Urinary bladder (tissue), 4 donors: ENCODE results near the gene NSMCE4A. TPM values are rescaled to one million over a fixed set of nuclear protein-coding genes. Genes with fewer than 3 reads are reported as not detected.
A peak's percentile ranks its signal among the peaks of the same experiment; 100 is the strongest.
"Not testable (repeated sequence)": the region's sequence is repeated elsewhere in the genome, so short reads cannot be mapped to it uniquely, and the experiment has no call there.

Experiments used
- DNase-seq: peaks from one replicate; pipeline ENCODE4 v3.0.0-alpha.2; 2015; ENCODE audit errors: extremely low spot score
- H3K27ac ChIP-seq: one replicate; pipeline ENCODE4 v1.5.1; 2013; ENCODE audit warnings: low read depth, mild to moderate bottlenecking, moderate library complexity
- H3K36me3 ChIP-seq: one replicate; pipeline ENCODE4 v1.6.1; 2013; ENCODE audit warnings: mild to moderate bottlenecking, moderate library complexity; ENCODE audit not compliant: insufficient read depth
- H3K4me1 ChIP-seq: one replicate; pipeline ENCODE4 v1.6.1; 2013; ENCODE audit warnings: mild to moderate bottlenecking, moderate library complexity; ENCODE audit not compliant: insufficient read depth
- H3K4me3 ChIP-seq: one replicate; pipeline ENCODE4 v1.5.1; 2013; ENCODE audit warnings: low read depth, low read length
- WGBS: extraction: QIAGEN DNeasy Blood & Tissue Kit; methylation state at CpG from one replicate; pipeline ENCODE4 v1.1.7; 2013; 5-methylcytosine and 5-hydroxymethylcytosine counted together
- polyA plus RNA-seq: library from polyadenylated mRNA; stranded (reverse); fragments of 200-250 nt; gene quantifications from one replicate; pipeline ENCODE4 v1.2.3, GENCODE V29; 2013
- total RNA-seq: library from RNA; depleted of rRNA; stranded (reverse); fragments of >200 nt; gene quantifications from one replicate; pipeline ENCODE4 v1.2.3, GENCODE V29; 2014
- donor health status: healthy with polysubstance abuse.
- donor health status: healthy.

Gene NSMCE4A
- total and polyA plus RNA-seq, 2 donors, result 60.6 to 94.0 TPM

DNA sequence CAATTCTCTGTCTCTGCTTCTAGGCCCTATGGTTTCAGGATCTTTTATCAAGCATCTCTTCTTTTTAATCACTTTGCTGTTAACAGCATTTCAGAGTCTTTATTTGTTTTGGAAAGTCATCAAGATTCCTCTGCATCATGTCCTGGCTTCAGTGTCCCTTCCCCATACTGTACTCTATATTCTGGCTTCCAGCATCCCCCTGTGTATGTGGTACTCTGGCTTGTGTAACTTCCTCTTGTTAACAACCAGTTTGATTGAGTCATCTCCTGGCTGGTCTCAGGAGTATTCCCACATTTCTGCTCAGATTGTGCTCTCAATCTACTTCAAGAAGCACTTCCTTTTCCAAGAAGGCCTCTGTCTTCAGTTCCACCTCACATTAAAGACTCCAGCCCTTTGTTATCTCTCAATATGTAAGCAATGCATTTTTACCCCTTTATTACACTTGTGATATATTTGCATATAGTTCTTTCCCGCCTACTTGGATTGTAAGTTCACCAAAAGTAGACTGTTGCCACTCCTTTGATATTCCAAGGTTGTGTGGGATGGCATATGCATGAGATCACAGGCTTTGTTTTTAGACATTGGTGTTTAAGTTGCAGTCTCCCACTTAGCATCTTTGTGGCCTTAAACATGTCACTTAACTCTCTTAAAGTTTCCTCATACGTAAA is 32.1 kb downstream of the NSMCE4A start:
- no peak overlapping the region for H3K27ac ChIP-seq
- no peaks in the 10 kb centered on the region for H3K4me1 ChIP-seq
- 54% methylated on average over 2 of the region's 2 CpGs for WGBS
- DNase-seq, result no peak
- no peaks in the 10 kb centered on the region for H3K36me3 ChIP-seq
- no peak overlapping the region for H3K4me3 ChIP-seq

- DNase-seq, result no peak
- Histone ChIP-seq H3K27ac (no peak overlapping the region), H3K4me3 (no peak overlapping the region), H3K36me3 (no peaks in the 10 kb centered on the region), H3K4me1 (no peaks in the 10 kb centered on the region)
- WGBS, result 82% methylated on average over 3 of the region's 3 CpGs
Observed at GRCh38 chr10:121941532-121941931, 33.5 kb downstream of the NSMCE4A start.

DNA sequence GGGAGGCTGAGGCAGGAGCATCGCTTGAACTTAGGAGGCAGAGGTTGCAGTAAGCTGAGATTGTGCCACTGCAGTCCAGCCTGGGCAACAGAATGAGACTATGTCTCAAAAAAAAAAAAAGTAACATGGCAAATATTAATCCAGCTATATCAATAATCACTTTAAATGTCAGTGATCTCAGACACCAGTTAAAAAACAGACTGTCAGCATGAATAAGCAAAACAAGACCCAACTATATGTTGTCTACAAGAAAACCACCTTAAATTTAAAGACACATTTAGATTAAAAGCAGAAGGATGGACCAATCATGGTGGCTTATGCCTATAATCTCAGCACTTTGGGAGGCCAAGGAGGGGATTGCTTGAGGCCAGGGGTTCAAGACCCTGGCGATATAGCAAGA is 38.7 kb downstream of the NSMCE4A start:
- Histone ChIP-seq H3K36me3 (no peaks in the 10 kb centered on the region), H3K4me3 (no peak overlapping the region), H3K27ac (no peak overlapping the region), H3K4me1 (no peaks in the 10 kb centered on the region)
- DNase-seq, result no peak
- 98% methylated on average over 2 of the region's 2 CpGs for WGBS

DNA sequence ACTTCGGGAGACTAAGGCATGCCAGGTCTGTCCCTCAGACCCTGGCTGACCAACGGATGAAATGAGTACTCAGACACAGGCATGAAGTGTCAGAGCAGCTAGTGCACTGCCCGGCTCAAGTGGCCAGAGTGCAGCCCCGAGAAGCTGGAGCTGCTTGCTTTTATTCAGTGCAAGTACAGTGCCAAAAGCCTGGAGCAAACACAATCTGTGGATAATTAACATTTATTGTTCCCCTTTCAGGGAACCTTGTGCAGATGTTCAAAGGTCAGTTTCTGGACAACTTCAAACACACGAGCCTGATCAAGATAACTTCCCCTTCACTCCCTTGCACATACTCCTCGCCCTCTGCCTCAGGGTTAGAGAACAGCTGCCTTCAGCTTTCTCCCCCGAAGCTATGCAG is 39.3 kb downstream of the NSMCE4A start:
- H3K27ac ChIP-seq, result no peak overlapping the region
- H3K36me3 ChIP-seq, result no peaks in the 10 kb centered on the region
- WGBS, result 27% methylated on average over 7 of the region's 7 CpGs
- H3K4me3 ChIP-seq, result no peak overlapping the region
- H3K4me1 ChIP-seq, result no peaks in the 10 kb centered on the region
- no peak for DNase-seq

DNA sequence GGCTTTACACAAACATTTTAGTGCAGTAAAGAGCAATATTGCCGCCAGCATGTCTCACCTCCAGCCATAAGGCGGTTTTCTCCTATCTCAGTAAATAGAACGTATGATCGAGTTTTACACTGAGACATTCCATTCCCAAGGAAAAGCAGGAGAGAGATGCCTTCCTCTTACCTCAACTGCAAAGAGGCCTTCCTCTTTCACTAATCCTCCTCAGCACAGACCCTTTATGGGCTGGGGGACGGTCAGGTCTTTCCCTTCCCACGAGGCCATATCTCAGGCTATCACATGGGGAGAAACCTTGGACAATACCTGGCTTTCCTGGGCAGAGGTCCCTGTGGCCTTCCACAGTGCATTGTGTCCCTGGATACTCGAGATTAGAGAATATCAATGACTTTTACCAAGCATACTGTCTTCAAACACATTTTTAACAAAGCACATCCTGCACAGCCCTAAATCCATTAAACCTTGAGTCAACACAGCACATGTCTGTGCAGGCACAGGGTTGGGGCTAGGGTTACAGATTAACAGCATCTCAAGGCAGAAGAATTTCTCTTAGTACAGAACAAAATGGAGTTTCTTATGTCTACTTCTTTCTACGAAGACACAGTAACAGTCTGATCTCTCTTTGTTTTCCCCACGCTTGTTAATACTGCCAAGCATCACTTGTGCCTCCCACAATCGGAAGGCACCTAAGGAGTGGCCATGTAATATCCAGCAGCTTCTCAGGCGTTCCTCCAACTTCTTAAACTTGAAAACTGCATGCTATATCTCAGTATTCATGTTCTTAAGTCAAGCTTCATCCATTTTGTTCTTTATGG is 44.5 kb downstream of the NSMCE4A start:
- not testable (repeated sequence) for H3K4me3 ChIP-seq, H3K27ac ChIP-seq, H3K4me1 ChIP-seq, DNase-seq, H3K36me3 ChIP-seq
- WGBS, result 57% methylated on average over 11 of the region's 11 CpGs

- WGBS, result 73% methylated on average over 14 of the region's 14 CpGs
- not testable (repeated sequence) for H3K4me1 ChIP-seq, DNase-seq, H3K4me3 ChIP-seq, H3K36me3 ChIP-seq, H3K27ac ChIP-seq
Observed at GRCh38 chr10:121929585-121930267, 45.3 kb downstream of the NSMCE4A start.

GRCh38 chr10:121928528-121928884 is 46.5 kb downstream of the NSMCE4A start:
- Histone ChIP-seq H3K27ac (peak overlapping the region; percentile 99), H3K36me3 (no peaks in the 10 kb centered on the region), H3K4me1 (no peaks in the 10 kb centered on the region), H3K4me3 (peak overlapping the region; percentile 88)
- no peak for DNase-seq
- WGBS, result 1% methylated on average over 20 of the region's 20 CpGs

DNA sequence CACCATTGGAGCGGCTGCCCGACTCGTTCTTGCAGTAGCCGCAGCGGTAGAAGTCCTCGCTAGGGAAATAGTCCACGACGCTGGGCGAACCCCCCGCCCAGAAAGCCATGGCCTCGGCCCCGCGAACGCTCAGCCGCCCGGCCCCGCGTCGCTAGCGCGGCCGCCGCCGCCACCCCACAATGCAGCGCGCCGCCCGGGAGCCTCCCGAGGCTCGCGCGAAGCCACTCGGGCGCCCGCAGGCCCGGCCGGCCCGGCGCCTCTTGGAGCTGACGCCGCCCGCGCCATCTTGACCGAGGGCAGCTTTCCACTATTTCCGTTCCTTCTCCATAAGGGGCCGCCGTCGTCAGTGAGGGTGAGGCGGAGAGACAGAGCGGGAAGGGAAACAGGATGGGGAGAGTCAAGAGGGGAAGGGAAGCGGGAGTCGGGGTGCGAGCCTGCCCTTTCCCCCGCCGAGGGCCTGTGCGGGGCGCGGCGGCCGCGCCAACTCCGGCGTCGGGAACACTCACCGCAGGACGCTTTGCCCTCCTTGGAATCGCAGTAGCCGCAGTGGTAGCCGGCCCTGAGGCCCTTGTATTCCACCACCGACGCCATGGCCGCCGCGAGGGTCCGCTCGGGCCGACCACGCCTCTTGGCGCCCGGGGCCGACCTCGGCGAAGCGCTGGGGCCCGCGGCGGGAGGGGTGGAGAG is 47.0 kb downstream of the NSMCE4A start, which contains the start of gene ATE1:
TSS of gene ATE1 (minus strand) at position 191 of the 687 bp plus-strand sequence. CDS start at position 109, 82 bp downstream.
- H3K36me3 ChIP-seq, result no peaks in the 10 kb centered on the region
- WGBS, result under 1% methylated on average over 87 of the region's 87 CpGs
- peak within 1 kb of the TSS; percentile 99 for H3K27ac ChIP-seq
- DNase-seq, result peak; percentile 77
- peak within 1 kb of the TSS; percentile 88 for H3K4me3 ChIP-seq
- H3K4me1 ChIP-seq, result no peaks in the 10 kb centered on the region

- Histone ChIP-seq H3K27ac (peak overlapping the region; percentile 99), H3K36me3 (no peaks in the 10 kb centered on the region), H3K4me1 (no peaks in the 10 kb centered on the region), H3K4me3 (peak overlapping the region; percentile 88)
- WGBS, result under 1% methylated on average over 48 of the region's 48 CpGs
- no peak for DNase-seq
Observed at GRCh38 chr10:121927318-121927840, 47.6 kb downstream of the NSMCE4A start.

GRCh38 chr10:121926671-121927317 is 48.2 kb downstream of the NSMCE4A start:
- H3K36me3 ChIP-seq, result no peaks in the 10 kb centered on the region
- no peak for DNase-seq
- H3K4me3 ChIP-seq, result peak overlapping the region; percentile 88
- 1% methylated on average over 20 of the region's 20 CpGs for WGBS
- no peaks in the 10 kb centered on the region for H3K4me1 ChIP-seq
- peak overlapping the region; percentile 66 for H3K27ac ChIP-seq

DNA sequence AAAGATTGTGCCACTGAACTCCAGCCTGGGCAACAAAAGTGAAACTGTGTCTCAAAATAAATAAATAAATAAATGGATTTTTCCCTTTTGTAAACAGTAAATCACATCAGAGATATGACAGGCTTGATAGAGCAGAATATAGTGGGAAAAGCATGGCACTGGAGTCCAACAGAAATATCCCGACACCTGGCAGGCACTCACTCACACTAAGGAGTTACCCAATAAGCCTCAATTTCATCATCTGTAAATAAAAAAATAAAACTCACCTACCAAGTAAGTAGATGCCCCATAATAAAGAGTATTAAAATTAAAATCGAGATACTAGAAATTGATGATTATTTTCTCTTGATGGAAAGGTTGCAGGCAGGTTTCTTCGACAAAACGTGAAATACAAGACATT is 48.9 kb downstream of the NSMCE4A start:
- Histone ChIP-seq H3K4me1 (no peaks in the 10 kb centered on the region), H3K27ac (no peak overlapping the region), H3K36me3 (no peaks in the 10 kb centered on the region), H3K4me3 (no peak overlapping the region)
- WGBS, result 85% methylated on average over 4 of the region's 4 CpGs
- no peak for DNase-seq

DNA sequence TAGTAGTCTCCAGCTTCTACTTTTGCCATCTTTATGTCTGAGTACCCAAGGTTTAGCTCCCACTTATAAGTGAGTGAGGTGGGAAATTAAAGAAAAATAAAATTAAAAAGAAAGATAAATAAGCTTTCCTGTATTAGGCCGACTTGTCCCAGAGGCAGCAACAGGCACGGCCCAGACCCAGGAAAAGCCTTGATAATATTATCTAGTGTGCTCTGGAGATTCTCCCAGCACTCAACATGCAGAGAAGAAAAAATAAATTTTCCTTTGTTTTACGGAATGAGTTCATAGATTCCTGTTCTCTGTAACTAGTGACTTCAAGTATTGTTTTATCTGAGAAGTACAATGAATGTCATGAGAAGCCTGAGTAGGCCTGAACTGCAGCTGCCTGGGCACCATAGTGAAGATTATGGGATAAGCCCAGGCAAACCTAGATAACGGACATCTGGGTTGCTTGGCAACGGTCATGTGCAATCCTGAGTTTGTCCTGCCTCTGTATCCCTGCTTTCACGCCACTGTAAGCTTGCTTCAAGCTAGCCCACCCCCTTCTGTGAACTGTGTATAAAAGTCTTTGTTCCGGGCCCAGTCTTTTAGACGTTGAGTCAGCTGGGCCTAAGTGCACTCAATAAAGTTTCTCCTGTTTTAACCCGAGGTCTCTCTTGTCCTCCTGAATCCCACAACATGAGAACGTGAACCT is 53.6 kb downstream of the NSMCE4A start:
- DNase-seq, result no peak
- no peaks in the 10 kb centered on the region for H3K36me3 ChIP-seq
- no peak overlapping the region for H3K27ac ChIP-seq
- no peaks in the 10 kb centered on the region for H3K4me1 ChIP-seq
- WGBS, result 24% methylated on average over 10 of the region's 10 CpGs
- no peak overlapping the region for H3K4me3 ChIP-seq
